ENCODE measurements around the gene TEX264.

- TF ChIP-seq CTCF (tag by site-specific recombination; IDR thresholded peaks at IDR 0.05) (no peak), MYNN (tag by site-specific recombination; IDR thresholded peaks at IDR 0.05; ENCODE audit: borderline replicate concordance) (no peak), ZNF324 (tag by site-specific recombination; IDR thresholded peaks at IDR 0.05) (no peak), SP3 (tag by site-specific recombination; IDR thresholded peaks at IDR 0.05) (no peak), ZNF121 (tag by site-specific recombination; IDR thresholded peaks at IDR 0.05) (no peak), ZNF423 (tag by site-specific recombination; IDR thresholded peaks at IDR 0.05) (no peak), ZXDB (tag by site-specific recombination; IDR thresholded peaks at IDR 0.05) (no peak), ZNF658 (tag by site-specific recombination; IDR thresholded peaks at IDR 0.05) (no peak), ZBTB49 (tag by site-specific recombination; IDR thresholded peaks at IDR 0.05; ENCODE audit: low read depth) (no peak), ZBTB8A (tag by site-specific recombination; IDR thresholded peaks at IDR 0.05) (no peak), ZNF23 (tag by site-specific recombination; IDR thresholded peaks at IDR 0.05; ENCODE audit: borderline replicate concordance) (no peak), ZNF174 (tag by site-specific recombination; IDR thresholded peaks at IDR 0.05) (no peak)
- TF ChIP-seq, protein P1, sequence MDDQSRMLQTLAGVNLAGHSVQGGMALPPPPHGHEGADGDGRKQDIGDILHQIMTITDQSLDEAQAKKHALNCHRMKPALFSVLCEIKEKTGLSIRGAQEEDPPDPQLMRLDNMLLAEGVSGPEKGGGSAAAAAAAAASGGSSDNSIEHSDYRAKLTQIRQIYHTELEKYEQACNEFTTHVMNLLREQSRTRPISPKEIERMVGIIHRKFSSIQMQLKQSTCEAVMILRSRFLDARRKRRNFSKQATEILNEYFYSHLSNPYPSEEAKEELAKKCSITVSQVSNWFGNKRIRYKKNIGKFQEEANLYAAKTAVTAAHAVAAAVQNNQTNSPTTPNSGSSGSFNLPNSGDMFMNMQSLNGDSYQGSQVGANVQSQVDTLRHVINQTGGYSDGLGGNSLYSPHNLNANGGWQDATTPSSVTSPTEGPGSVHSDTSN (CRISPR knock-in tag; IDR thresholded peaks at IDR 0.05): no peak
These were observed 8.3 kb downstream of the TEX264 start for GRCh38 chr3:51679318-51679717.
